Islet of Langerhans (tissue), 1 donor: ENCODE measurements around the gene MROH7.

Source experiments
- FAIRE-seq: peaks from one replicate; lab custom pipeline; 2011; peaks lifted over from hg19 to GRCh38; lab: Jason Lieb, UNC

Gene MROH7

DNA sequence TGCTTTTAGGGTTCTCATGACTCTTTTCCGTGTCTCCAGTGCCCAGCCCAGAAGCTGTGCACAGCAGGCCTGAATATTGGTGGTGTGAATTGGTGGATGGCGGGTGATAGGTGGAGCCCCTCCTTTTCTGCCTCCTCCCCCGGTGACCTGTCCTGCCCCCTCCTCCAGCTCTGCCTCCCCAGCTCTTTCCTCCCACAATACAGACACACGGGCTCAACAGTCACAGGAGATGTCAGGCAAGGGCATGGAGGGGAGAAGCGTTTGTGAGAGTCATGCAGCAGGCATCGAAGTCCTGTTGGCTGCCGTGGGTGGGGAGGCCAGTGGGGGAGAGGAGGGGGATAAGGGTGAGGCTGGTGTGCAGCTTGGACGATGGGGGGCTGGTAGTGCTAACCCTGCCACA lies 56.8 kb downstream of the MROH7 start:
- FAIRE-seq = no peak

DNA sequence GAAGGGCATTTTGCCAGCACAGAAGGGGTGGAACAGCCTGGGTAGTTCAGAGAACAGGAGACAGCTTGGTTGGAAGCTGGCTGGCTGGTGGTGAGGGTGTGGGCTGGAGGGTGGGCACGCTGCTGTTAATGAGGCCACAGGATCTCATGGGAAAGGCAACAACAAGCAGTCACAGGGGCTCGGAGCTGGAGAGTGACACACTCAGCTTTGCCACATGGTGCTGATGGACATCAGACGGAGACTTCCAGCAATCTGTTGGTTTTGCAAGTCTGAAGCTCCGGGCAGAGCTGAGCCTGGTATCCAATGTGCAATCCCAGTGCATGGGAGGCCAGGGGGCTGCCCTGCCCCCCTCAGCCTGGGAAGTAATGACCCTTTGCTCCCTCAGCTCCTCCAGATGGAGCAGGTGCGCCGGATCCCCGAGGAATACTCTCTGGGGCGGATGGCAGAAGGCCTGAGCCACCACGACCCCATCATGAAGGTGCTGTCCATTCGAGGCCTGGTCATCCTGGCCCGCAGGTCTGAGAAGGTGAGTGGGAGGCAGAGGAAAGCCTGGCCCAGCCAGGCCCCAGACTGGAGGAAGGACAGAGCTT lies 58.4 kb downstream of the MROH7 start:
- no peak for FAIRE-seq

DNA sequence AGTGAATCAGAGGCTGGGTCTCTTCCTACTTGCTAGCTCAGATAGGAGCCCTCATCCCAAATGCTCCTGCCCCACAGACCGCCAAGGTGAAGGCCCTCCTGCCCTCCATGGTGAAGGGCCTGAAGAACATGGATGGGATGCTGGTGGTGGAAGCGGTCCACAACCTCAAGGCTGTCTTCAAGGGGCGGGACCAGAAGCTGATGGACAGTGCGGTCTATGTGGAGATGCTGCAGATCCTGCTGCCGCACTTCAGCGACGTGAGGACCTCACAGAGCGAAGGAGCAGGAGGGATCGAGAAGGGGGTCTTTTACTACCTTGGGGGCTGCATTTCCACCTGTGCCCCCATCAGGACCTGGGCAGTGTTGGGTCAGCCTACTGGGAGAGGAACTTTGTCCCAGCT lies 59.5 kb downstream of the MROH7 start:
- no peak for FAIRE-seq

DNA sequence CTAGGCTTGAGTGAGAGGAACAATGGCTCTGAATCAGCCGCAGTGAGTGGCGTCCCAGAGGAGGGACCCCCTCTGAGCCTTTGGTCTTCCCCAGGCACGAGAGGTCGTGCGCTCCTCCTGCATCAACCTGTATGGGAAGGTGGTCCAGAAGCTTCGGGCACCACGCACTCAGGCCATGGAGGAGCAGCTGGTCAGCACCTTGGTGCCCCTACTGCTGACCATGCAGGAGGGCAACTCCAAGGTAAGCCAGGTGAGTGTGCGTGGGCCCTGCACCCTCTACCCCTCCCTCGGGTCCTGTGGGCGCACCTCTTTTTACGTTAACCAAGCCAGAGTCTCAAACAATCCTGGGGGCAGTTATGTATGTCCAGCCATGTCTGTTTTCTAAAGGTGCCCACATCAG lies 60.4 kb downstream of the MROH7 start:
- no peak for FAIRE-seq

DNA sequence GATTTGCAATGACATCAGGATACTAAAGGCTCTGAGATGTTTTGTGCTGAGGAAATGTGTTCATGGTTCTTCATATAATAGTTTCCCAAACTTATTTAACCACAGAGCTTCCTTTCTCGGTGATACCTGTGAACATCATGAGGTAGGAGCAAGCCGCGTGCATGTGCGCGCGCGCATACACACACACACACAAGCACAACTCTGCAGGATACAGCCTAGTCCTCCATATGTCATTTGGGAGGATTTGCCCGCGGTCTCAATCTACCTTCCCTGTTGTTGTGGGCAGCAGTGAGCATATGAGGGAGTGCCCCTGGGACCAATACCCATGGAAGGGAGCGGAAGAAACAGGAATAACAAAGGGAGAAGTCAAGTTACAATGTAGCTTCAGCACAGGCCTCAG lies 61.9 kb downstream of the MROH7 start:
- no peak for FAIRE-seq

DNA sequence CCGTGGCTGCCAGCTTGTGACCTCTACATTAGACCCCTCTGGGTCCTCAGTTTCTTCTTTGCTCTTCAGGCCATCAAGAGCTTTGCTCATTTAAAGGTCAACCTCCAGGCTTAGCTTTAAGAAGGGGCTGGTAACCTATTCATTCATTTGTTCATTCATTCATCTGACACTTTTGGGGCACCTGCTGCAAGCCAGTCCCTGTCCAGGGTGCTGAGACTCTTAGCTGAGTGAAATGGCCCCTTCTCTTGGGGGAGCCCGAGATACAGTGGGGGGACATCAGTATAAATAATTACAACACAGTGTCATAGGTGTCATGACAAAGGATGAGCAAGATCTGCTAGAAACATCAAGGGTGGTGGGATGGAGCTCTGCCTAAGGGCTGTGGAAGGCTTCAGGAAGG lies 63.6 kb downstream of the MROH7 start:
- FAIRE-seq = no peak

DNA sequence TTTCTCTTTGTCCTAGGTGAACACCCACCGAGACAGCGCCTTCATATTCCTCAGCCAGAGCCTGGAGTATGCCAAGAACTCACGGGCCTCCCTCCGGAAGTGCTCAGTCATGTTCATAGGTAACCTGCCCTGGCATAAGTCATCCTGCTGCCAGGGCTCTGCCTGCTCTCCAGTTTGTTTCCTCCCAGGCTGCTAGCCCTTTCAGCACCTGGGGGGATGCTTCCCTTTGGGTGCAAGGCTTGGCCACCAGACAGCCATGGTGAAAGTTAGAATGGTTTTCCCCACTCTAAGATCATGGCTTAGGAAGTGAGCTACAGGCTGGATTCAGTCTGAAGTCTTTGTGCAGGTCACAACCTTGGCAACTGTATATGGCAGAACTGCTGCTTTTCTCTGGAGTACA lies 64.8 kb downstream of the MROH7 start:
- no peak for FAIRE-seq

DNA sequence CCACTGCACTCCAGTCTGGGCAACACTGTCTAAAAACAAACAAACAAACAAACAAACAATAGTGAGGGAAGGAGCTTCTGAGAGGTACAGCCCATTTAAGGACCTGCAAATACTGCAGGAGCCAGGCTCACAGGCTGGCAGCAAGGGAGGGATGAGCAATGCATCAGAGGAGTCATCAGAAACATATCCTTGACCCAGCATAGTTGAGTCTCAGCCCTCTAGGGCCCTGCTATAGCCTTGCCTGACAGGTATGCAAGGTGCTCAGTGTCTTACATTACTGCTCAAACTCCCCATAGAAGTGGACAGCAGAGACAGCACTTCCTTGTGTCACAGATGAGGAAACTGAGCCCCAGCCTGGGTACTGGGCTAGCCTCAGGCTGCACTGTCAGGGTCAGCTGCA lies 66.8 kb downstream of the MROH7 start:
- no peak for FAIRE-seq

DNA sequence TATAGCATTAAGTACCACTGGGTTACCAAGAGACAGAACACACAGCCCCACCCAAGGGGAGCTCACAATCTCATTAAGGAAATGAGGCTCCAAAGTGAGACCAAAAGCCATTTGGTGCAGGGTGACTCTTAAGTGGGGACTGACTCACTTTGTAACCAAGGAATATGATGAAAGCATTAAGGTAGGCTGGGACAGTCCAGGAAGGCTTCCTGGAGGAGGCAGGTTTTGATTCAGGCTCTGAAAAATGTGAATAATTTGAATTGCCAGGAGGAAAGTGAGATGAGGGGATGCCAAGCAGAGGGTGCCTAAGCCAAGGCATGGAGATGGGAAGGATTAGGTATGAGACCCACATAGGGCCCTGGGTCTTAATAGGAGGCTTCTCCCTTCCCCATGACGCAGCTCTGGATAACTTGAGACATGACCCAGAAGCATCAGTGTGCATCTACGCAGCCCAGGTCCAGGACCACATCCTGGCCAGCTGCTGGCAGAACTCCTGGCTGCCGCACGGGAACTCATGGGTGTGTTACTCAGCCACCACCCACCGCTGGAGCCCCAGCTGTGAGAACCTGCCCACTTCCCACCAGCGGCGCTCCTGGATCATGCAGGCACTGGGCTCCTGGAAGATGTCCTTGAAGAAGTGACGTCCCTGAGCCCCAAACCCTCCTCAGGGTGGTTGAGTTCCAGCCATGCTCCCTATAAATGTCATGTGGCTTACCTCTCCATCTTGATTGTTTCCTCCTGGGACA lies 68.1 kb downstream of the MROH7 start:
- FAIRE-seq = no peak

DNA sequence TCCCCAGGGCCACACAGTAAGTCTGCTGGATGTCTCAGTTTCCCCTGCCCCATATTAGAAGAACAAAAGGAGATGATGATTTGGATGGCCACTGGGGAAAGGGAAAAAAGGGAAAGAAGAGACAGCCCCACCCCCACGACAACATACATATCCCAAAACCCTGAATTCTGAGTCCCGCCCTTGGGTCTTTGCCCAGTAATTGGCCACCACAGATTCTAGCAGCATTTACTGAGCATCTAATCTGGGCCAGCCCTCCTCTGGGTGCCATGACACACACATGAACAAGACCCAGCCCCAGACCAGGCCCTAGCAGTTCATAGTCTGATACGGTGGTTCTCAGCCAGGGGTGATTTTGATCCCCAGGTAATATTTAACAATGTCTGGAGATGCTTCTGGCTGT lies 68.8 kb downstream of the MROH7 start:
- FAIRE-seq = no peak

DNA sequence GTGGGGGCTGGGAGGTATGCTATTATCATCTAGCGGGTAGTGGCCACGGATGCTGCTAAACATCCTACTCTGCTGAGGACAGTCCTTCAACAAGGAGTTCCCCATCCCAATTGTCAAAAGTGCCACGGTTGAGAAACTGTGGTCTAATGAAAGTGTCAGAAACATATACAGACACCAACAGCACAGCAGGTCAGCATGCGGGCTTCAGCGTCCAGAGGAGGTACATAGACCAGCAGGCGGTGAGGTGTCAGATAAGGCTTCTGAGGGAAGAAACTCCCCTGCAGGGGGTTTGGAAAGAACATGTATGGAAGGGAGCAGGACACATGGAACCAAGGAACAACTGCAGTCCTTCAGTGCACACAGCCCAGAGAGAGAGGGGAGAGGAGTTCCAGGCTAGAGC lies 69.3 kb downstream of the MROH7 start:
- FAIRE-seq = no peak

DNA sequence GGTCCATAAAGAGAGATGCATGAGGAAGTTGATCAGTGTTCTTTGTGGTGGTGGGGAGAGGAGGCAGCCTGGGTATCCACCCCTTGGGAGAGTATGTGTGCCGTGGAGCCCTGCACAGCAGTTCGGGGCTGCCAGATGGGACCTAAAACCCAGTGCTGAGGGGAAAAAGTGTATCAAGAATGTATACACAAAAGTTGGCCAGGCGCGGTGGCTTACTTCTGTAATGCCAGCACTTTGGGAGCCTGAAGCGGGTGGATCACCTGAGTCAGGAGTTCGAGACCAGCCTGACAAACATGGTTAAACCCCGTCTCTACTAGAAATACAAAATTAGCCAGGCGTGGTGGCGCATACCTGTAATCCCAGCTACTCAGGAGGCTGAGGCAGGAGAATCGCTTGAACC lies 70.0 kb downstream of the MROH7 start:
- FAIRE-seq = no peak

DNA sequence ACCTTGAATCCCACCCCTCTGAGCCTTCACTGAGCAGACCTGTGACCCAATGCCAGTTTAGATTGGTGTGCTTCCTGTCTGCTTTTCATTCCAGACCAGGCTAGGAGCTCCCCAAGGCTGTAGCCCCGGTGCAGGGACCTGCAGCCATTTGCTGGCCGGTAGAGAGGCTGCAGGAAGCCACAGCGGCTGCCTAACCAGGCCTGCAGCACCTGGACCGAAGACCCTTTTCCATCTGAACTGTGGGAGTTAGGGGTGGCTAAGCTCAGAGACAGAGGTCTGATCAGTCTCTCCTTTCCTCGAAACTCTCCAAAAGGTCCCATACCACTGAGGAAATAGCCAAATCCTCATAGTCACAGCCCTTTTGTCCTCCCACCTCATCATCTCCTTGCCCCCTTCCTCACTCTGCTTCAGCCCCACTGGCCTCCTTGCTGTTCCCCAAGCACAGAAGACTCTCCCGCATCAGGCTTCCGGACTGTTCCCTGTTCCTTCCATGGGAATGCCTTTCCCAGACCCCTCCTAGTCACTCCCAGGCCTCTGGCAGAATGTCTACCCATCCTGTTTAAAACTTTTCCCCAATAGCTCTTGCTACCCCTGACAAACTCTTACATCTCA lies 73.4 kb downstream of the MROH7 start:
- FAIRE-seq = no peak

DNA sequence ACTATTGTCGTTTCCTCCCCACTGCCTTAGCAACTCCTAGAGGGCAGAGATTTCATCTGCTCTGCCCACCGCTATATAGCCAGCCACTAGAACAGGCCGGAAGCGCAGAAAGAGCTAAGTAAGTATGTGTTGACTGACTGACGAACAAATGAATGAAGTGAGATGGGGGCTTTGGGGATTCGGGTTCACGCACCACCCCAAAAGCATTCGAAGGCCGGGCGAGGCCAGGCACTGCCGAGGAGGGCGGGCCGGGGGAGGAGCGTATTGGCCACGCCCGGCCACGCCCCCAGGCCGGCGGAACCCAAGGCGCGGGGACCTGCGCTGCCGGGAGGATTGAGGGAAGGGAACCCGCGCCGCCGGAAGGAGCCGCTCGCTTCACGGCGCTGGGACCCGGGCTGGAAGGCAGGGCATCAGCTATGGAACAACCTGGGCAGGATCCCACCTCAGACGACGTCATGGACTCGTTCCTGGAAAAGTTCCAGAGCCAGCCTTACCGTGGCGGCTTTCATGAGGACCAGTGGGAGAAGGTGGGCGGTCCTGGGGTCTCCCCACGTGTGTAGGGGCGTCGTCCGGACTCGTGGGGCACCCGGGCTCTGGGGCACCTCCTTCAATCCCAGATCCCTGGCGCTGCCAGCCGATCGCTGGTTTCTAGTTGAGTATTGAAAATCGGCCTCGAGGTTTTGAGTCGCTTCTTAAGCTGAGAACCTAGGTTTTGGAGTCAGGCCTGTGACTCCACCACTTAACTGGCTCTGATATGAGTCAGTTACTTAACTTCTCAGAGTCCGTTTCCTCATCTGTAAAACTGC lies 74.1 kb downstream of the MROH7 start, which contains the start of gene TTC4:
TSS of gene TTC4 (plus strand) at position 369 of the 806 bp plus-strand sequence. CDS start at position 417, 48 bp downstream.
- no peak for FAIRE-seq

DNA sequence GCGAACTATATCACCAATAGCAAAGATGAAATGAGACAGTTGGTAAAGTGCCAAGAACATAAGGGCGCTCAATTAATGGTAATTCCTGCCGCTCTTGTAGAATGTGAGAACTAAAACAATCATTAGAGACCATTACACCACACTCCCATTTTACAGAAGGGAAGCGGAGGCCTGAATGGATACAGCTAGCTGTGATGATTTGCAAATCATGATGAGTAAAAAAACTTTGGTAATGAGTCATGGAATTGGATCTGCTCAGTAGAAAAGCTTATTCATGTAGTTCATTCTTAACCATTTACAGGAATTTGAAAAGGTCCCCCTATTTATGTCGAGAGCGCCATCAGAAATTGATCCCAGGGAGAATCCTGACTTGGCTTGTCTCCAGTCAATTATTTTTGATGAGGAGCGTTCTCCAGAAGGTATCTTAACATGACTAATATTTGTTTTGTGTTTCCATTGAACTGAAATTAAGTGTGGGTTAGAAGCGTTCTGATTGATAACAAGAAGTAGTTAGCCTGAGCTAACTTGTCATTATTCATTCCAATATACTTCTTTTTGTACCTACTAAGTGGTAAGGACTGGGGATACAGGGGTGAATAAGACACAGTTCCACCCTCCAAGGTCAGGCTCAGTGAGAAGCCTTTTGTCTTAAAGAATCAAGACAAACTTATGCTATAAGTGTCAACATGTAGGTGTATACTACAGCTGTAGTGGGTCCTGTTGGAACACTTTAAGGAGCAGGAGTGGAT lies 74.9 kb downstream of the MROH7 start:
- FAIRE-seq = no peak

DNA sequence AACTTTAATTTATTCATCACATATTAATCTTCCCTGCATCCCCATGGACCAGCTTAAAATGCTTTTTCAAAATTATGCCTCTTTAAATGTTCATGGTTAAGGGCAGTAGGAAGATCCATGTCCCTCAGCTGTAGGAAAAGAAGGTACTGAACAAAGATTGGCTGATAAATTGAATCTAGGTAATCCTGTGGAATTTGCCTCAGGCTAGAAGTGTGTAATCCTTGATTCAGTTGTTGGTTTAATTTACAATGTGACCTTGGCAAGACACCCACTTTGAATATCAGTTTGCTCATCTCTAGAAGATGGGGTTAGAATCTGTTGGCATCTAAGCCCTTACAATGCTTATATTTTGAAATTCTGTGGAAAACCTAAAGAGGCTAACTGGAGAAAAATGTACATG lies 80.1 kb downstream of the MROH7 start:
- FAIRE-seq = no peak

DNA sequence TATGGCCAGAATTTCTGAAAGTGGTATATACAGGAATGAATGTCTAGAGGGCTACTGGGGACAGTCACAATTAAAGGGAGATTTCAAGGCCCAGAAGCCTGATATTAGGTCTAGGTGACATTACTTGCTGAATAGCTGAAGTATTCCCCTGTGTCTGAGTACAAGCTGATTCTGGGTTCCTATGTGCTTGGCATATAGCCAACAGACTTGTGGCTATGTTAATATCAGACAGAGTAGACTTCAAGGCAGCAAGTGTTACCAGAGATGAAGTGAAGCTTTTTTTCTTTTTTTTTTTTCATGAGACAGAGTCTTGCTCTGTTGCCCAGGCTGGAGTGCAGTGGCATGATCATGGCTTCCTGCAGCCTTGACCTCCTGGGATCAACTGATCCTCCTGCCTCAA lies 82.4 kb downstream of the MROH7 start:
- no peak for FAIRE-seq

DNA sequence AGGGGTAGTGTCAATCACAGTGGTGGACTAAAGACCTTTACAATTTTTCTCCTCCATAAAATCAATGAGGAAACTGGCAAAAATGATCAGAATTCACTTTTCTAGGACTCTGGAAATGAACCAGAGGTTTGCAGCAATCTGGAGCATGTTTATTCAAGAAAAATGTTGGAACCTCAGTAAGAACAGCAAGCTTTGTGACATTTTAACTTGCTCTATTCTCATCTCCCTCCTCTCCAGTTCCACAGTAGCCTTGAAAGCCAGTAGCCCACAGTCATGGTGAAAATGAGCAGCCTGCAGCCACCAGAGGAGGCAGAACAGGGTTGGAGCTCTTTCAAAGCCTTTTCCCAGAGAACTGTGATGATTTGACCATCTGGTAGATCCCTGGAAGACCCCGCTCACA lies 83.2 kb downstream of the MROH7 start:
- FAIRE-seq = no peak

DNA sequence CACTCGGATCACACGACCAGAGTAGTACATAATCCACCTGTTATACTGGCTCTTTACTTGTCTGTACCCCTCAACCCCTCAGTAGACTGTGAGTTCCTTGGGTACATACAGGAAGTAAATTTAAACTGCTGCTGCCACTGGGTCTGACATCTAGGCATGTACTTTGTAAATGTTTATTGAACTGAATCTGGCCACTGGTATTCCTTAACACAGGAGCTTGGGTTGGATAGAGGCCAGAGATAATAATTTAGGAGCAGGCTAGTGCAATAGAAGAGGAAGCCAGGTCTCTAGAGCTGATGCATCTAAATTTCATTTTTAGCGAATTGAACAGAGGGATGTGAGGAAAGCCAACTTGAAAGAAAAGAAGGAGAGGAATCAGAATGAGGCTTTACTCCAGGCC lies 86.4 kb downstream of the MROH7 start:
- FAIRE-seq = no peak

DNA sequence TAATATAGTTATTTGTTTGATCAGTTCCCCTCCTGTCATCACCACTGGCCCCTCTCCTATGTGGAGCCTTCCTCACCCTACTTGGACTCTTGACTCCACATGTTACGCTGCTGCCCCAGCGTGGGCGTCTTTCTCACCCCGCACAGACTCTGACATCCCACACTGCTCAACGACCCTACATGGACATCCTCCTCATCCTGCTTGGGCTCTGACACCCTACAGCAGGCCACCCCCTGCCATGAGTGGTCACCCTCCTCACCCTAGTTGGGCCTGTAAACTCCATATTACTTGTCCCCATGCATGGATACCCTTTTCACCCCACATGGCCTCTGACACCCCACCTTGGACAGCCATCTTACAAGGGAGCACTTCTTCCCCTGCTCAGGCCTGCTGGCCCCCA lies 95.1 kb downstream of the MROH7 start:
- FAIRE-seq = no peak

DNA sequence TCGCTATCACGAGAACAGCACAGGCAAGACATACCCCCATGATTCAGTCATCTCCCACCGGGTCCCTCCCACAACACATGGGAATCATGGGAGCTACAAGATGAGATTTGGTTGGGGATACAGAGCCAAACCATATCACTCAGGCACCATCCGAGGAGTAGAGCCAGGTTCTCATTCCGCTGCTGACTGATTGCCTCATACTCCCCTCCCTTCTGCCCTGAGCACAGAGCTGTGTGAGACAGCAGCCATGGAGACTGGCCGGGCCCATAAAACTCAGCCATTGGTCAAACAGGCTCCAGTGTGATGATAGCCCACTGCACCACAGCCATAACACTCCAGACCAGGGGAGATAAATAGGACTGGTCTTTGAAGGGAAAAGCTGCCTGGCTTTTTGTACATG lies 96.7 kb downstream of the MROH7 start:
- no peak for FAIRE-seq

DNA sequence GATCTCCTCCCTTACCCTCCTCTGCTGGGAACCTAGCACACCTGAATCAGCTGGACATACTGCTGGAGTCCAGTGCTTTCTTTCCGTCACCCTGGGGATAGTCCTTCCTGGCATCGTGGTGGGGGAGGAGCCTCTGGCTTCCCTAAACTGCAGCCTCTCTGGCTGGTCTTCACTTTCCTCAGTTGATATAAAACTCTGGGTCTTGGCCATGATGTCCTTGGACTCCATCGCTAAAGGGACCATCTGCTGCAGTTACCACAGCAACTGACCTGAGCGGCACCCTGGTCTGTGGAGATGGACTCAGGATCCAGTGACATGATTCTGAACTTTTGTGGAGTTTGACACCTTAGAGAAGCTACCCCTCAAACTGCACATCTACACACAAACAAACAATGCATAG lies 99.9 kb downstream of the MROH7 start:
- FAIRE-seq = no peak
